Uterus (tissue), 2 donors: ENCODE results near the gene SOX3.

Source experiments
- POLR2A ChIP-seq, 2 donors: fragments of 450-650 bp; IDR thresholded peaks; one replicate each; pipeline ENCODE4 v1.6.1; 2016; ENCODE audit warnings: antibody characterized with exemption in 2 of 2, mild to moderate bottlenecking in 1 of 2, moderate library complexity in 1 of 2
- TF ChIP-seq, protein P1 (sequence below), 4 experiments: fragments of 200-600 bp in 2 of 4; fragments of 450-650 bp in 2 of 4; sonication (generic) in 2 of 4; IDR thresholded peaks; one replicate each; pipeline ENCODE4 v1.5.1; 2016 to 2019; ENCODE audit warnings: antibody characterized with exemption in 4 of 4, mild to moderate bottlenecking in 2 of 4, moderate library complexity in 1 of 4

DNA sequence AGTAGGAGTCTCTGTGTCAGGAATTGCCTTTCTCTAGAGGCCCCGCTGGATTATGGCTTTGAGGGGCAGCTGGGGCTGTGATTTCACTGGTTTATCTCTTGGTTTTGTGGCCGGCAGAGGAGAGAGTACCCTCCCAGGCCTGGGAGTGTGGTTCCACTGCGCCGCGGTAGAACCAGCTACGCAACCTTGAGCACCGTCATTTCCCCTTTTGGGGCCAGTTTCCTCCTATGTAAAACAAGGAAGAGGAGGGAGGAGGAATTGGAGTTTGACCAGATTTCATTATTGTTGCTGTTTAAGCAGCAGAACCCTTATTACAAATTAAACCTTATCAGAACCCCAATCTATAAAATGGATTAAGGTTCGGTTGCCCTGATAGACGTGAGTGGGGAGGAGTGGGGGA, 4.4 kb downstream of the SOX3 start:
- TF ChIP-seq, protein P1, sequence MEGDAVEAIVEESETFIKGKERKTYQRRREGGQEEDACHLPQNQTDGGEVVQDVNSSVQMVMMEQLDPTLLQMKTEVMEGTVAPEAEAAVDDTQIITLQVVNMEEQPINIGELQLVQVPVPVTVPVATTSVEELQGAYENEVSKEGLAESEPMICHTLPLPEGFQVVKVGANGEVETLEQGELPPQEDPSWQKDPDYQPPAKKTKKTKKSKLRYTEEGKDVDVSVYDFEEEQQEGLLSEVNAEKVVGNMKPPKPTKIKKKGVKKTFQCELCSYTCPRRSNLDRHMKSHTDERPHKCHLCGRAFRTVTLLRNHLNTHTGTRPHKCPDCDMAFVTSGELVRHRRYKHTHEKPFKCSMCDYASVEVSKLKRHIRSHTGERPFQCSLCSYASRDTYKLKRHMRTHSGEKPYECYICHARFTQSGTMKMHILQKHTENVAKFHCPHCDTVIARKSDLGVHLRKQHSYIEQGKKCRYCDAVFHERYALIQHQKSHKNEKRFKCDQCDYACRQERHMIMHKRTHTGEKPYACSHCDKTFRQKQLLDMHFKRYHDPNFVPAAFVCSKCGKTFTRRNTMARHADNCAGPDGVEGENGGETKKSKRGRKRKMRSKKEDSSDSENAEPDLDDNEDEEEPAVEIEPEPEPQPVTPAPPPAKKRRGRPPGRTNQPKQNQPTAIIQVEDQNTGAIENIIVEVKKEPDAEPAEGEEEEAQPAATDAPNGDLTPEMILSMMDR (IDR thresholded peaks at IDR 0.05): no peak
- no peak for TF ChIP-seq POLR2A (IDR thresholded peaks at IDR 0.05)
